ENCODE results near the gene TRERF1.

The TRERF1 gene

DNA sequence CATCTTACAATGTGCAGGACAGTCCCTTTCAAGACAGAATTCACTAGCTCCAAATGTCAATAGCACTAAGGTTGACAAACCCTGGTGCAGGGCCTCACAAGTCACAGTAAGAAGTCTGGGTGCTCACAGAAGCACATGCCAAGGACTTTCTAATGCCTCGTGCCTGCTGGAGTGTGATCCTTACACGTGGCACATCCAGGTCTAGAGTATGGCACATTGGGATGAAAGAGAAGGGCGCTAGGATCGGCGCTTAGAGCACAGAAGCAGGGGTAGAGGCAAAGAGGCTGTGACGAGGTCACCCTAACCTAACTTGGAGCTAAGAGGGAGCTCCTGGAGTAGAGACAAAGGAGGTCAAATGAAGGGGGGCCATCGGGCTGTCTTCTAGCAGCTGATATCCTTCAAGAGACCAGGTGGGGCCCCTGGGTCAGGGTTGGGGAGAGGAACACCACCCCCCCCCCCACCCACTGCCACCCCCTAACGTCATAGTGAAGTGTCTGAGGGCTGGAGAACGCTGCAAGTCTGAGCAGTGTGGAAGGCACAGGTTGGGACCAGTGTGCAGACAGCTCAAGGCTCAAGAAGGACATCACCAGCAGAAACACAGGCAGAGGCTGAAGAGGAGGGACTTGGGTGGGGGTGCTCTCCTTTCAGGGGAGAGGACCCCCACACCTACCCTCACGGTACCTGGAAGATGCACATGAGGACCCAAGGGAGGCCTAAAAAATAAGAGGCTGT is 136.3 kb downstream of the TRERF1 start:
- Mint-ChIP-seq H3K4me1 (peaks cover 57% of the 10 kb centered on the region), H3K27me3 (no peaks in the 10 kb centered on the region), H3K9me3 (no peaks in the 10 kb centered on the region), H3K27ac (peak overlapping the region; percentile 8 to 35), H3K4me3 (no peak overlapping the region)
- DNase-seq (no peak), ATAC-seq (peak; percentile 39)

DNA sequence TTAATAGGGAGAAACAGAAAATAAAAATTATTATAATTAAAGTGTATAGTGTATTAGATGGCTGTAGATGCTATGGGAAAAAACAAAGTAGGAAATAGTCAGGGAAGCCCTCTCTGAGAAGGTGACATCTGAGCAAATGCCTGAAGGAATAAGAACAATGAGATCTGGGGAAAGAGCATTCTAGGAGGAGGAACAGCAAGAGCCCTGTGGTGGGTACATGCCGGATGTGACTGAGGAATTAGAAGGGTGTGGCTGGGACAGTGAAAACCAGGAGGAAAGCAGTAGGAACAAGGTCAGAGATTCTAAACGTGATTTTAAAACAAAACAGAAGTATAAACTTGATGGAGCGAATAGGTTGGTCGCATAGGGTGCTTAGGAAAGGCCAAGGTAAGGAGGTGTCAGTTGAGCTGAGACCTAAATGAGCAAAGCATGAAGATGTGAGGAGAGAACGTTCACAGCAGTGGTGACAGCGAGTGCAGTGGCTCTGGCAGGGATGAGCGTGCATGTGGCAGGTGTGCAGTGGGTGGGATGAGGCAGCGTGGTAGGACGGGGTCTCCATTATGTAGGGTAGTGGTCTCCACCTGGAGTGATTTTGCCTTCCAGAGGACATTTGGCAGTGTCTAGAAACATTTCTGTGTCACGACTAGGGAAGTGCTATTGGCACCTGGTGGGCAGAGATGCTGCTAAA is 137.0 kb downstream of the TRERF1 start:
- peak overlapping the region in 1 of 2 donors; percentile 21 for H3K27ac Mint-ChIP-seq
- ATAC-seq (no peak), DNase-seq (no peak)
- H3K4me1 Mint-ChIP-seq = peaks cover 62% of the 10 kb centered on the region
- no peaks in the 10 kb centered on the region for H3K27me3 Mint-ChIP-seq
- no peaks in the 10 kb centered on the region for H3K9me3 Mint-ChIP-seq
- H3K4me3 Mint-ChIP-seq = no peak overlapping the region

GRCh38 chr6:42313941-42314570 is 137.7 kb downstream of the TRERF1 start:
- Mint-ChIP-seq H3K27ac (no peak overlapping the region), H3K9me3 (no peaks in the 10 kb centered on the region), H3K4me3 (no peak overlapping the region), H3K4me1 (peaks cover 59% of the 10 kb centered on the region), H3K27me3 (no peaks in the 10 kb centered on the region)
- ATAC-seq (no peak), DNase-seq (no peak)

GRCh38 chr6:42313038-42313437 is 138.7 kb downstream of the TRERF1 start:
- Mint-ChIP-seq H3K9me3 (no peaks in the 10 kb centered on the region), H3K27me3 (no peaks in the 10 kb centered on the region), H3K27ac (no peak overlapping the region), H3K4me3 (no peak overlapping the region), H3K4me1 (peaks cover 55% of the 10 kb centered on the region)
- no peak for ATAC-seq
- no peak for DNase-seq

- Mint-ChIP-seq H3K4me3 (no peak overlapping the region), H3K9me3 (no peaks in the 10 kb centered on the region), H3K4me1 (peaks cover 6% of the 10 kb centered on the region), H3K27me3 (no peaks in the 10 kb centered on the region), H3K27ac (no peak overlapping the region)
- no peak for DNase-seq
- no peak for ATAC-seq
Measured at GRCh38 chr6:42307141-42307470, 144.6 kb downstream of the TRERF1 start.

DNA sequence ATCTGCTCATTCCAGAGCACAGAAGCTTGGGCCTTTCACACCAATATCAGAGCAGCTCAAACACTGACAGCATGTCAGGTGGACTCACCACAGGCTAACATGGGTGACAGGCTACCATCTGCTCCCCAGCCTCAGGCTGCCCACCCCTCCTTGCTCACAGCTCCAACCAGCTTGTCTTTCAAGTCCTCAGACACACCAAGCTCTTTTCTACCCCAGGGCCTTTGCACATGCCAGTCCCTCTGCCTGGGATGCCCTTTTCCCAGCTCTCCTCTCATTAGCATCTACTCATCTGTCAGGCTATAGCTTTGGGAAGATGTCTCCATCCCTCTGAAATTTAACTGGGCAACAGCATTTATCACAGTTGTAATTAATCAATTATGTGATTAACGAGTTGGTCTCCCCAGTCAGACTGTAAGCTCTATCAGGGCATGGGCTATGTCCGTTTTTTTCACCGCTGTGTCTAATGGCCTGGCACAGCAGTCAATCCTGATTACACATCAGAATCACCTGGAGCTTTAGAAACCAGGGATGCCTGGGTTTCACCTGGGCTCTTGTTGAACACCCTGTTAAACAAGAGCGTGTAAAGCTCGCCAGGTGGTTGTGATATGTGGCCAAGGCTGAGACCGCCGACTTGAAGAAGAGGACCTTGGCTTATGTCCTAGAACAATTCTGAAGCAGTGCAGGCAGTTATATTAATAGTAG is 145.1 kb downstream of the TRERF1 start:
- ATAC-seq (no peak), DNase-seq (no peak)
- H3K9me3 Mint-ChIP-seq = no peaks in the 10 kb centered on the region
- H3K27me3 Mint-ChIP-seq = no peaks in the 10 kb centered on the region
- H3K4me1 Mint-ChIP-seq = peaks cover 6% of the 10 kb centered on the region
- H3K27ac Mint-ChIP-seq = peak overlapping the region in 1 of 2 donors; percentile 76
- H3K4me3 Mint-ChIP-seq = no peak overlapping the region

DNA sequence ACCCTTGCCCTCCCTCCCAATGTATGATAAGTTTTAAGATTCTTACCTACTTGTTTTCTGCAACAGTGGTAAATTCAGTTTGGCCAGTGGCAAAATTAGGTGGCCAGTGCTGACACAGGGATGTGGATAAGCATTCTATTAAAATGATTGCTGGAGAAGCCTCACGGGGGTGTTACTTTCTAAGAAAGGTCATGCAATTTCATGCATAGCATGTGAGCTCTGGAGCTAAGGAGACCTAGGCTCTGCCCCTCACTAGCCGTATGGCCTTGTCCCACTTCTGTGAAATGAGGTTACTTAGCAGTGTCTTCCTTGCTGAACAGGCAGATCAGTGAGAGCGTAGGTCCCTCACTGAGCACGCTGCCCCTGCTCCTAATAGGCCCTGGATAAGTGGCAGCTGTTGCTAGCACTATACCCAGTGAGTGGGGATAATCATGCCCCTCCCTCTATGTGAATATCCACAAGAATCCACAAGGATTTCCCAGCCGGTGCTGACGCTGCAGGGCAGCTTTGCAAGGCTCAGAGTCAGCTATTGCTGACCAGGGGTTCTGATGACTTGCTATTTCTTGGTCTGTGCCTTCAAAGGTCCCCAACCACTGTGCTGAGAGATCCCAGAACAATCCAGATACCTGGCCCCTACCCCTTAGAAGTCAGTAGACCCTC is 147.5 kb downstream of the TRERF1 start:
- ATAC-seq = no peak
- Mint-ChIP-seq H3K27me3 (no peaks in the 10 kb centered on the region), H3K4me1 (peaks cover 8% of the 10 kb centered on the region), H3K27ac (peak overlapping the region in 1 of 2 donors; percentile 44), H3K9me3 (no peaks in the 10 kb centered on the region), H3K4me3 (no peak overlapping the region)
- no peak for DNase-seq

- Mint-ChIP-seq H3K4me3 (no peak overlapping the region), H3K27me3 (no peaks in the 10 kb centered on the region), H3K27ac (no peak overlapping the region), H3K4me1 (peaks cover 8% of the 10 kb centered on the region), H3K9me3 (no peaks in the 10 kb centered on the region)
- DNase-seq = no peak
- no peak for ATAC-seq
Measured at GRCh38 chr6:42302411-42302810, 149.3 kb downstream of the TRERF1 start.

DNA sequence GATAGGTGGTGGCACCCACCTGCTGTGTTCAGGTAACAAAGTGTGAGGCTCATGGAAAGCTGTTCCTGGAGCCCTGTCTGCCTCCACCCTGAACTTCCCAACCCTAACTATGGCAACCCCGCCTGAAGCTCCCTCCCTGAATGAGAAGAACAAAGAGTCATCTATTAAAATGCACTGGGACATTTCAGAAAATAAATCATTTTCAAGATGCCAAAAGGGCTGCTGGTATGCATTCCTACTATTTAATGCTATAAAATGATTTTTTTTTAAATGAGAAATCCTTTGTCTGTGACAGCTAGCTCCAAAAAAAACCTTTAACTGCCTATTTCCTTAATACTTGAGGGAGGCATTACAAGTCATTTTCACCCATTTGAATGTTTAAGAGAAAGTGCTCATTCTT is 149.7 kb downstream of the TRERF1 start:
- Mint-ChIP-seq H3K4me3 (no peak overlapping the region), H3K27ac (peak overlapping the region in 1 of 2 donors; percentile 66), H3K4me1 (peaks cover 8% of the 10 kb centered on the region), H3K9me3 (no peaks in the 10 kb centered on the region), H3K27me3 (no peaks in the 10 kb centered on the region)
- no peak for ATAC-seq
- no peak for DNase-seq

DNA sequence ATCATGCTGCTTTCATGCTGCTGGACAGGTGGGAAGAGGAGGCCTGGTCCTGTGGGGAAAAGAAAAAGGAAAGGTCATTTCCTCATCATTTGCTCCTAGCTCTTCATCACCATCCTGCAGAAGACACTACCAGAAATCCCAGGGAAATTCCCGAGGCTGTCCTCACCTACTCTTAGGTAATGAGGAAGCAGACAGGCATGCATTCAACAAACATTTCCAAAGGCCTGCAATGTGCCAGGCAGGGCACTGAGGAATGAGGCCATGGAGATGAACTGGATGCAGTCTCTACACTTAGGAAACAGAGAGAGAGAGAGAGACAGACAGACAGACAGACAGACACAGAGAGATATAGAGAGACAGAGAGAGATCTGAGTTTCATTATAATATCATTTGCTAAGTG is 151.0 kb downstream of the TRERF1 start:
- no peak for DNase-seq
- ATAC-seq = no peak
- H3K9me3 Mint-ChIP-seq = no peaks in the 10 kb centered on the region
- peaks cover 20% of the 10 kb centered on the region for H3K4me1 Mint-ChIP-seq
- peak overlapping the region in 1 of 2 donors; percentile 52 for H3K27ac Mint-ChIP-seq
- no peaks in the 10 kb centered on the region for H3K27me3 Mint-ChIP-seq
- H3K4me3 Mint-ChIP-seq = no peak overlapping the region

DNA sequence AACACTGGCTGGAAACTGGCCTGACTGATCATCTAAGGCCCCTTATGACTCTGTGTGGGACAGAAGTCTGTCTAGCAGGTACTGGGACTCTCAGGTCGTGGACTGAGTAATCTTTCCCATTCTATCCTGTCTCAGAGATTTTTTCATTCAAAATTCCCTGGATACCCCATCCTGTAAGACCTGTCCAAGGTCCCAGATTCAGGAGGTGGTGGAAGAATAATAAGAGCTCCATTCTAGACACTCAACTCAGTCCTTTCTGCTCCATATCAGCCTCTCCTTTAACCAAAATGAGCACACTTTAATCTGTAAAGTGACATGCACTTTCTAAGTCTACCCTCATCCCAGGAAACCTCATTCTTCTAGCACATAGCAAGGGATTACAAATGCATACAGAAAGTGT is 151.5 kb downstream of the TRERF1 start:
- Mint-ChIP-seq H3K27me3 (no peaks in the 10 kb centered on the region), H3K4me3 (no peak overlapping the region), H3K27ac (no peak overlapping the region), H3K4me1 (peaks cover 25% of the 10 kb centered on the region), H3K9me3 (no peaks in the 10 kb centered on the region)
- no peak for ATAC-seq
- DNase-seq = no peak

- H3K4me3 Mint-ChIP-seq = no peak overlapping the region
Measured at GRCh38 chr6:42297661-42298060, 154.1 kb downstream of the TRERF1 start.

DNA sequence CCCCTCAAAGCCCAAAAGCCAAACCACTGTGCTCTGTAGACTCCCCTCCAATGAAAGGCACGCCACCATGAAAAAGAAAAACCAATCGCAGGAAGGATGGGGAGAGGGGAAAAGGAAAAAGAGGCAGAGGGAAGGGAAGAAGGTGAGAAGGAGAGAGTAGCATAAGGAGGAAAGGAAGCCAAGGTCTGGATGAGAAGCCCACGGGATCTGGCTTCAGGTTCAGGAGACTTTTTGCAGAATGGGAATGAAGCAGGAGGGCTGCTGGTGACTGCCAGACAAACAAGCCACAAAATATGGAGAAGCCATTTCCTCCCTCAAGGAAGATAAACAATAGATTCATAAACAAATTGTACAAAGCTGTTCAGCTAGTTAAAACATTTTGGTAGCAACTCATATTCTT is 155.1 kb downstream of the TRERF1 start:
- H3K9me3 Mint-ChIP-seq = peaks cover 0 to 8% of the 10 kb centered on the region in 2 donors
- H3K27me3 Mint-ChIP-seq = no peaks in the 10 kb centered on the region
- no peak overlapping the region for H3K27ac Mint-ChIP-seq
- DNase-seq (no peak), ATAC-seq (no peak)
- peaks cover 56% of the 10 kb centered on the region for H3K4me1 Mint-ChIP-seq
- no peak overlapping the region for H3K4me3 Mint-ChIP-seq

More at GRCh38 chr6:42297661-42298060, 154.1 kb downstream of the TRERF1 start:
- ATAC-seq (no peak), DNase-seq (no peak)
- Mint-ChIP-seq H3K27me3 (no peaks in the 10 kb centered on the region), H3K27ac (no peak overlapping the region), H3K9me3 (peaks cover 0 to 8% of the 10 kb centered on the region in 2 donors), H3K4me1 (peaks cover 50% of the 10 kb centered on the region)

DNA sequence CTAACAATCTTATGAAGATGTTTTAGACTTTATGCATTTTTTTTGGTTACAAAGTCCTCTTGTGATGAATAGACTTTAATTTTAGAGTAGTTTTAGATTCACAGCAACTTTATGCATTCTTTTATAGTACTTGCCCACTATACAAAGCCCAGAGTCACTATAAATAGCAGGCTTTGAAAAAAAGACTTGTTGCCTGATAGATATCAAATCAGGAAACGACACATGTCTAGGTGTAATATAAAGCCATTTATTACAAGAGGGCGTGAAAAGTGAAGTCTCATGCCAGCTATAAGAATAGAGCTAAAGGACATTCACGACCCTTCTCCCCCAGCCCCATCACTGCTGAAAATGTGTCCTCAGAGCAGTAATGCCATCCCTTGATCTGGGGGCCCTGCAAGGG is 156.0 kb downstream of the TRERF1 start:
- H3K27ac Mint-ChIP-seq = no peak overlapping the region
- ATAC-seq = no peak
- H3K9me3 Mint-ChIP-seq = peaks cover 0 to 8% of the 10 kb centered on the region in 2 donors
- H3K4me3 Mint-ChIP-seq = no peak overlapping the region
- no peak for DNase-seq
- peaks cover 52% of the 10 kb centered on the region for H3K4me1 Mint-ChIP-seq
- H3K27me3 Mint-ChIP-seq = no peaks in the 10 kb centered on the region

GRCh38 chr6:42295181-42295580 is 156.5 kb downstream of the TRERF1 start:
- H3K27ac Mint-ChIP-seq = no peak overlapping the region
- no peak for ATAC-seq
- peaks cover 48% of the 10 kb centered on the region for H3K4me1 Mint-ChIP-seq
- H3K27me3 Mint-ChIP-seq = no peaks in the 10 kb centered on the region
- no peak for DNase-seq
- no peak overlapping the region for H3K4me3 Mint-ChIP-seq
- H3K9me3 Mint-ChIP-seq = peaks cover 0 to 8% of the 10 kb centered on the region in 2 donors

Data from stimulated activated naive CD8-positive, alpha-beta T cell treated with anti-CD3 and anti-CD28 coated beads, Interleukin-15, amount 100 ng/mL, for 72 hours (primary cell).